ENCODE data around the gene TLR4.

The TLR4 gene

GRCh38 chr9:117745598-117745997, 41.4 kb downstream of the TLR4 start:
- DNase-seq (ENCODE audit: low spot score) = no peak

- no peak for DNase-seq (ENCODE audit: low spot score)
Measured at GRCh38 chr9:117746263-117746662, 42.1 kb downstream of the TLR4 start.

DNA sequence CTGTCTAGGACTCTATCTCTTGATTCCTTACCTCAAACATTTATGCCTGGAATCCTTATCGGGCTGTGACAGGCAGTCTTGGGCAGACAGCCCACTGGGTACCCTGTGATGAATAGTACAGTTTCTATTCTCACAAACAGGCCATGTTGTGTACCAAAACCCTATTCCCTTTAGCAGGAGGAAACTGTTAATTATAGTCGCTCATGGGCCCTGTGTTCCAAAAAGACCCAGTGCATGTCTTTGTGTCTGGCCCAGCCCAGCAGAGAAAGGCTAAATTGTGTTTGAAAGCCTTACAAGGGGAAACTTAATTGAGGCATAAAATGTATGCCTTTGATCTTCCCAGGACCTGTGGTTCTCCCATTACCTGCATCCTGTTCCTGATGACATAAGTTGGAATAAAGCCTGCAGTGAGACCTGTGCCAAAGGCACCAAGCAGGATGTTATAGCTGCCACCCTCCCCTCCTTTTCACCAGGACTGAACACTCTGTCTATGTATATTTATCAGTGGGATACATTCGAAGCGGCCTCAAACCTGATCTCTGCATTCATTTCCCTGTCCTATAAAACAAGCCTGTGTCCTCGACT, 43.3 kb downstream of the TLR4 start:
- no peak for DNase-seq (ENCODE audit: low spot score)

DNA sequence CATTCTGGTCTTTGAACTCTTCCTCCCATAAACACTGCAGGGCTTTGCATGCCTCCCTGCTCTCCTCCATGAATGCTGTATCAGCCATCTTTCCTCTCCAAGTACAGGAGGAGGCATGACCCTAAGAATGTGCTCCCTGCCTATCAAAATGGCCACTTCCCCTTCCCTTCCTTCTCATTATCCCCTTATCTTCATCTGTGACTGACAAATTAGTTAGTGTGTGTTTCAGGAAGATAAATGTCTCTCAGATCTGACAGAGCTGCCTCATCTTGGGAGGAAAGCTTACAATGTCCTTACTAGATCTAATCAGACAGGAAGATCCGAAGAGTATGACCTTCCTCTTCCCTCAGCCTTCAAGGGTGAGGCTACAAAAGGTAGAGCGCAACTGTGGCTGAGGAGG, 46.2 kb downstream of the TLR4 start:
- no peak for DNase-seq (ENCODE audit: low spot score)

GRCh38 chr9:117752894-117753293, 48.7 kb downstream of the TLR4 start:
- DNase-seq (ENCODE audit: low spot score) = no peak

DNA sequence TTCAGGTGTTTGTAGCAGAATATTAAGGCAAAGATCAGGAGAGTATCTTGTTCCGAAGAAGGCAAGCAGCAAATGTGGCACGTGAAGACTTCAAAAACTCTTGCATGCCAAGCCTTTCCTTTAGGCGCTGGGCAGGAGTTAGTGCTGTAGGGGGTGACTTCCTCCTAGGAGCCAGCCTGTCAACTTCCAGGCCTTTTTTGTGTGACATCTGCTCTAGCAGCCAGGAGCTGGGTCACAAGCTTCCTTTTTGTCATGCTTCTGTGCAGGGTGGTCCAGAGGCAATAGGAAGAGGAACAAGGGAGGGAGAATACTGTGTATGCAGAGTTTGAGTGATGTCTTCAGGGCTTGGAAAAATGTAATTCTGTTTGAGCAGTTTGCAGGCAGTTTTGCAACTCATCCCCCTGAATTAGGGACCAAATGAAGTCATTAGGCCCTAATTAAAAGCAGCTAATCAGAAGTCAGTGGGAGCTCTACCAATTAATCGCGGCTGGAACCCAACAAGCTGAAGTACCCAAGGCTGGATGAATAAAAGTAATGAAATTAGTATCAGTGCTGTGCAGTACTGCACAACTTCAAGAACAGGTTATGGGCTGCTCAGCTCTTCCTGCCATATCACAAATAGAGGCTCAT, 53.5 kb downstream of the TLR4 start:
- DNase-seq (ENCODE audit: low spot score) = no peak

- DNase-seq (ENCODE audit: low spot score) = no peak
Measured at GRCh38 chr9:117763314-117763713, 59.1 kb downstream of the TLR4 start.

- no peak for DNase-seq (ENCODE audit: low spot score)
Measured at GRCh38 chr9:117768750-117769395, 64.7 kb downstream of the TLR4 start.

- no peak for DNase-seq (ENCODE audit: low spot score)
Measured at GRCh38 chr9:117771136-117771535, 66.9 kb downstream of the TLR4 start.

DNA sequence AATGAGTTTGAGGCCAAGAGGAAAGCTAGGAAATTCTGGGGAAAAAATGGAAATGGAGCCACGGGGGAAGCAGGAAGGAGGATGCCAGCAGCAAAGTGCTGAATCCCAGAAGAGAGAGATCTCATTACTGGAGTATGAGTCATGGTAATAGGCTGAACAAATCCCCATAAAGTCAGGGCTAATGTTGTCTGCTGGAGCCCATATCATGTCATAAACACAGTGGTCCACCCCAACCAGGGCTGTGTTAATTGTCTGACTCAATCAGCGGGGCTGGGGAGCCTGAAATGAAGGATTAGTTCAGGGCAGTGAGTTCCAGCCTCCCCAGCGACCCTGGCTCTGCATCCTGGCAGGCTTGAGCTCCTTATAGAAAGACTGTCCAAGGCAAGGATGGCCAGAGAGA, 68.8 kb downstream of the TLR4 start:
- no peak for DNase-seq (ENCODE audit: low spot score)
